HepG2 (cell line): ENCODE measurements around the gene UBC. TPM values are rescaled to one million over a fixed set of nuclear protein-coding genes. Genes with fewer than 3 reads are reported as not detected.
A peak's percentile ranks its signal among the peaks of the same experiment; 100 is the strongest.

Source experiments
- ATF6 ChIP-seq: sonication (generic); formaldehyde crosslinking; conservative IDR thresholded peaks from 2 replicates; pipeline ENCODE4 v1.4.0; 2020; ENCODE audit warnings: missing genetic modification reagents
- ATM ChIP-seq: fragments of 450-650 bp; IDR thresholded peaks from 2 replicates; pipeline ENCODE4 v1.7.1; 2017; ENCODE audit warnings: mild to moderate bottlenecking, borderline replicate concordance
- CCDC6 ChIP-seq: sonication (generic); formaldehyde crosslinking; IDR thresholded peaks from 2 replicates; pipeline ENCODE4 v1.8.1; 2022; ENCODE audit warnings: mild to moderate bottlenecking, missing genetic modification reagents, moderate library complexity
- CERS6 ChIP-seq: sonication (generic); formaldehyde crosslinking; IDR thresholded peaks from 2 replicates; pipeline ENCODE4 v1.5.0; 2020; ENCODE audit warnings: missing genetic modification reagents
- DPF2 ChIP-seq: sonication (generic); formaldehyde crosslinking; IDR thresholded peaks from 2 replicates; pipeline ENCODE4 v1.4.0; 2020; ENCODE audit warnings: mild to moderate bottlenecking, low read depth, missing genetic modification reagents, borderline replicate concordance
- DZIP1 ChIP-seq: sonication (generic); formaldehyde crosslinking; IDR thresholded peaks from 2 replicates; pipeline ENCODE4 v1.5.0; 2020; ENCODE audit warnings: mild to moderate bottlenecking, missing genetic modification reagents
- EED ChIP-seq: sonication (generic); formaldehyde crosslinking; IDR thresholded peaks from 2 replicates; pipeline ENCODE4 v1.5.0; 2020; ENCODE audit warnings: mild to moderate bottlenecking, missing genetic modification reagents
- ETV5 ChIP-seq: IDR thresholded peaks from 2 replicates; pipeline ENCODE4 v1.6.1; 2018; ENCODE audit warnings: missing biosample characterization, missing genetic modification reagents, inconsistent platforms, borderline replicate concordance
- FIP1L1 ChIP-seq: fragments of 200-400 bp; formaldehyde crosslinking; IDR thresholded peaks from 2 replicates; pipeline ENCODE4 v1.6.1; 2018; ENCODE audit warnings: low read depth, mild to moderate bottlenecking, low read length, moderate library complexity, borderline replicate concordance; ENCODE audit not compliant: insufficient read depth
- MAFF ChIP-seq: IDR thresholded peaks from 2 replicates; pipeline ENCODE4 v1.6.1; 2011; ENCODE audit warnings: low read depth, low read length, improper control_type of control experiment
- MLLT10 ChIP-seq: sonication (generic); formaldehyde crosslinking; IDR thresholded peaks from 2 replicates; pipeline ENCODE4 v1.4.0; 2020; ENCODE audit warnings: missing genetic modification reagents
- NBN ChIP-seq: fragments of 450-650 bp; conservative IDR thresholded peaks from 2 replicates; pipeline ENCODE4 v1.6.1; 2017
- NKX3-1 ChIP-seq: sonication (generic); formaldehyde crosslinking; IDR thresholded peaks from 2 replicates; pipeline ENCODE4 v1.5.0; 2020; ENCODE audit warnings: missing genetic modification reagents
- PHF20 ChIP-seq: sonication (generic); formaldehyde crosslinking; IDR thresholded peaks from 2 replicates; pipeline ENCODE4 v1.5.0; 2020; ENCODE audit warnings: mild to moderate bottlenecking, missing genetic modification reagents
- PRDM4 ChIP-seq: sonication (generic); formaldehyde crosslinking; IDR thresholded peaks from 2 replicates; pipeline ENCODE4 v1.9.0; 2021; ENCODE audit warnings: missing genetic modification reagents, borderline replicate concordance
- STAG1 ChIP-seq: sonication (generic); formaldehyde crosslinking; IDR thresholded peaks from 2 replicates; pipeline ENCODE4 v1.4.0; 2020; ENCODE audit warnings: missing genetic modification reagents
- YEATS2 ChIP-seq: sonication (generic); formaldehyde crosslinking; IDR thresholded peaks from 2 replicates; pipeline ENCODE4 v1.4.0; 2020; ENCODE audit warnings: missing genetic modification reagents, borderline replicate concordance
- ZFP62 ChIP-seq: sonication (generic); formaldehyde crosslinking; IDR thresholded peaks from 2 replicates; pipeline ENCODE4 v1.4.0; 2020; ENCODE audit warnings: missing genetic modification reagents
- ZFX ChIP-seq: sonication (generic); formaldehyde crosslinking; IDR thresholded peaks from 2 replicates; pipeline ENCODE4 v1.4.0; 2020; ENCODE audit warnings: mild to moderate bottlenecking, low read depth, missing genetic modification reagents, moderate library complexity
- ZNF557 ChIP-seq: sonication (generic); formaldehyde crosslinking; IDR thresholded peaks from 2 replicates; pipeline ENCODE4 v1.4.0; 2020; ENCODE audit warnings: missing genetic modification reagents
- ZNF773 ChIP-seq: sonication (generic); formaldehyde crosslinking; IDR thresholded peaks from 2 replicates; pipeline ENCODE4 v1.4.0; 2020; ENCODE audit warnings: missing genetic modification reagents, borderline replicate concordance
- polyA plus RNA-seq, 8 experiments: library from polyadenylated mRNA; depleted of rRNA in 3 of 8; stranded (reverse) in 7 of 8; unstranded in 1 of 8; fragments of >200 nt; fragmentation: Illumina TruSeq in 4 of 8; extraction: Trizol in 4 of 8; gene quantifications; 2 replicates each; pipeline versions ENCODE4 v1.2.1 to v1.2.3, GENCODE V29; 2011 to 2016; ENCODE audit warnings: low read depth in 4 of 8, missing spikeins in 1 of 8, mixed read lengths in 1 of 8; ENCODE audit not compliant: insufficient read depth in 1 of 8
- total RNA-seq, 5 experiments: library from RNA; depleted of rRNA; stranded (reverse); fragments of >200 nt; fragmentation: Illumina TruSeq; extraction: Trizol; gene quantifications; 2 replicates each; pipeline ENCODE4 v1.2.3, GENCODE V29; 2016; ENCODE audit warnings: low read depth in 1 of 5

Gene UBC
- total and polyA plus RNA-seq, 2 of the 13 experiments (the other 11 are each of a cell fraction or from before 2014, with no cell fraction given), result 805 to 1,432 TPM

GRCh38 chr12:124863416-124864325, 50.8 kb downstream of the UBC start, which contains the start of gene SCARB1 (continued):
- TF ChIP-seq PRDM4 (CRISPR knock-in tag) (no peak), ZFX (CRISPR knock-in tag) (peak; percentile 89), ZFP62 (CRISPR knock-in tag) (no peak), EED (0 out of 2 replicates have a peak, but pooled peaks have one; percentile 53), ATF6 (CRISPR knock-in tag) (0 out of 2 replicates have a peak, but pooled peaks have one; percentile 35), FIP1L1 (no peak), CCDC6 (peak; percentile 61; the same call in 1 of the 2 replicates), ATM (no peak), DZIP1 (no peak), NBN (no peak), PHF20 (CRISPR knock-in tag) (no peak), YEATS2 (CRISPR knock-in tag) (peak; percentile 32; the same call in 1 of the 2 replicates), ETV5 (CRISPR knock-in tag) (peak; percentile 79; the same call in 1 of the 2 replicates), ZNF557 (CRISPR knock-in tag) (0 out of 2 replicates have a peak, but pooled peaks have one; percentile 18), MLLT10 (no peak), STAG1 (CRISPR knock-in tag) (peak; percentile 41), CERS6 (no peak), ZNF773 (no peak; the same call in 1 of the 2 replicates), DPF2 (no peak), MAFF (no peak), NKX3-1 (CRISPR knock-in tag) (no peak)
